NCI-H2029 treated with DMSO at 0.1 percent for 48 hours (cell line): ENCODE data around the gene TPRN.

Experiments used
- DNase-seq: peaks from one replicate; lab custom pipeline; 2025; lab: John Stamatoyannopoulos, UW

Gene TPRN

DNA sequence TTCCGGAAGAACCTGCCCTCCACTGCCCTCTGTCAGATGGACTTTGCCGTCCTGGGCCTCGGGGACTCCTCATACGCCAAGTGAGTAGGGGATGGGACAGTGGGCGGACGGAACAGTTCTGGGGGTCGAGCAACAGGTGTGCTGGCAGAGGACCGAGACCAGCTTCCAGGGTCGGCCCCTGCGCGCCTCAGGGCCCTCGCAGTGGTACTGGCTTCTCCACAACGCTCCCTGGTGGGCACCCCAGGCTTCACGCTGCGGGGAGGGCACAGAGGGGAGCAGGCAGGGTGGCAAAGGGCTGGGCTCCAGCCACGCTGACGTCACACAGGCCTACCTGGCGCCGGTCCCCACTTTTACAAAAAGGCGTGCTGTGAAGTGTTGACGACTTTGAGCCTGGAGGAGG lies 12.0 kb upstream of the TPRN start:
- DNase-seq: no peak

DNA sequence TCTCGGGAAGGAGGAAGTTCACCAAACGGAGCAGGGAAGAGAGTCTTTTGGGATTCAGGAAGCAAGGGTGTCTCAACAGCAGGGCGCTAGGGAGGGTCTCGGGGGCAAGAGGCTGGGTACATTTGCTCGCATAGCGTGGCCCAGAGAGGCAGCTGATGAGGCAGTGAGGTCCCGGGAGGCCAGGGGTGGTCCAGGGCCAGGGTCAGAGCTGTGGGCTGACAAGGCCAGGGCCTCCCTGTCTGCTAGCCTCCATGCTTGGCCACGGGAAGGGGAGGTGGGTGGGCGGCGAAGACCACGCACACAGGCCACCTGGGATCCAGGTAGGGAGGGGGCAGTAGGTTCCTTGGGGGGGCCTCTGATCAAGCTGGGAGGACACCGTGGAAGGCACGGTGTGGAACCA lies 11.0 kb upstream of the TPRN start:
- no peak for DNase-seq

DNA sequence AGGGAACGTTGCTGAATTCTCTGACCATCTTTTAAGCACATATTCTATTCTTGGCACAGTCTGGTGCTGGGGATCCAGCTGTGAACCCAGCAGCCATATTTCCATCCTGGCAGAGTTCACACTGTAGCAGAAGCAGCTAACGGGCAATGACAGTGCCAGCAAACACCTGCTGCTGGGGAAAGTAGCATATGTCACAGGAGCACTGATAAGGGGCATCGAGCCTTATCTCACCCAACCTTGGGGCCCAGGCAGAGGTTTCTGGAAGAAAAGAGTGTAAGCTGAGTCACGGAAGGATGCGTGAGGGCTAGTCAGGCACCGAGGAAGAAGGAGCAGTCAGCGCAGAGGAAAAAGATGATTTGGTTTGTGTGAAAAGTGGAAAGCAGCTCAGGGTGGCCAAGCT lies 6.1 kb upstream of the TPRN start:
- DNase-seq: no peak

DNA sequence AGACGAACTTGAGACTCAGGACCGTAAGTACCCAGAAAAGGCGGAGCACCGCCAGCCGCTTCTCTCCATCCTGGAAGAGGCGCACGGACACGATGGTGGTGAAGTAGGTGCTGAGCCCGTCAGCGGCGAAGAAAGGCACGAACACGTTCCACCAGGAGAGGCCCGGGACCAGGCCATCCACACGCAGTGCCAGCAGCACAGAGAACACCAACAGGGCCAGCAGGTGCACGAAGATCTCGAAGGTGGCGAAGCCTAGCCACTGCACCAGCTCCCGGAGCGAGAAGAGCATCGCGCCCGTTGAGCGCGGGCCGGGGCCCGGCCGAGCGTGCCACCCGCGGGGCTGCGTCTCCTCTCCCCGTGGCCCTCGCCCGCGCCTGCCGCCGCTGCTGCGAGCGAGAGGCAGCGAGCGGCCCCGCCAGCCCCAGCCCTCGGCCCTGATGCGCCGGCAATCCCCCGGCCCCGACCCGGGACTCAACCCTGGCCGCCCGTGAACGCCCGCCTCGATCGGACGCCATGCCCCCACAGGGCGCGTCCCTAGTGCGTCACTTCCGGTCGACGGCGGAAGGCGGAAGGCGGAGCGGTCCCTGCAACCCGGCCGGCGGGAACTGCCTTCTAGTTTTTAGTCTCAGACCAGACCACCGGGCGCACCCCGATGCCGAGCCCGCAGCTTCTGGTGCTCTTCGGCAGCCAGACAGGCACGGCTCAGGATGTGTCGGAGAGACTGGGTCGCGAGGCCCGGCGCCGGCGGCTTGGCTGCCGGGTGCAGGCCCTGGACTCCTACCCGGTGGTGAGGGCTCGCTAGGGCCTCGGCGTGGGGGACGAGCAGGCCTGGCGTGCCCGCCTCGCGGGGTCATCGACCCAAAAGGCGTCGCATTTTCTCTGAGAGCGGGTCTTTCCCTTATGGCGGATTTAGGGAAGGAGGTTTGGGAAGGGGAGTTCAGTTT lies 4.9 kb upstream of the TPRN start, which contains the start of the genes NDOR1 and TMEM203:
NDOR1 (plus strand) TSS at position 575 of the 944 bp plus-strand sequence; CDS start at position 653, 78 bp downstream.
TMEM203 (minus strand) TSS at position 523 of the 944 bp plus-strand sequence; CDS start at position 289, 234 bp downstream.
- DNase-seq: peak; percentile 34

GRCh38 chr9:137204731-137205125 lies 4.2 kb upstream of the TPRN start:
- no peak for DNase-seq

DNA sequence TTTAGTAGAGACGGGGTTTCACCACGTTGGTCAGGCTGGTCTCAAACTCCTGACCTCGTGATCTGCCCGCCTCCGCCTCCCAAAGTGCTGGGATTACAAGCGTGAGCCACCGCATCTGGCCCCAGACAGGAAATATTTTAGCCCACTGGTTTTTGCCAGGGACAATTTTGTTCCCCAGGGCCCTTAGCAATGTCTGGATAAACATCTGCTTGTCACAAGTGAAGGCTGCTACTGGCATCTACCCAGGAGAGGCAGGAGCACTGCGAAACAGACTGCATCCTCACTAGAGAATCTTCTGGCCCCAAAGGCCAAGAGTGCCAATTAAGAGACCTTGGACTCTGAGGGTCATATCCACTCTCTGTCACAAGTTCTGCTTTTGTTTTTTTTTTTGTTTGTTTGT lies 2.4 kb upstream of the TPRN start:
- DNase-seq: no peak

DNA sequence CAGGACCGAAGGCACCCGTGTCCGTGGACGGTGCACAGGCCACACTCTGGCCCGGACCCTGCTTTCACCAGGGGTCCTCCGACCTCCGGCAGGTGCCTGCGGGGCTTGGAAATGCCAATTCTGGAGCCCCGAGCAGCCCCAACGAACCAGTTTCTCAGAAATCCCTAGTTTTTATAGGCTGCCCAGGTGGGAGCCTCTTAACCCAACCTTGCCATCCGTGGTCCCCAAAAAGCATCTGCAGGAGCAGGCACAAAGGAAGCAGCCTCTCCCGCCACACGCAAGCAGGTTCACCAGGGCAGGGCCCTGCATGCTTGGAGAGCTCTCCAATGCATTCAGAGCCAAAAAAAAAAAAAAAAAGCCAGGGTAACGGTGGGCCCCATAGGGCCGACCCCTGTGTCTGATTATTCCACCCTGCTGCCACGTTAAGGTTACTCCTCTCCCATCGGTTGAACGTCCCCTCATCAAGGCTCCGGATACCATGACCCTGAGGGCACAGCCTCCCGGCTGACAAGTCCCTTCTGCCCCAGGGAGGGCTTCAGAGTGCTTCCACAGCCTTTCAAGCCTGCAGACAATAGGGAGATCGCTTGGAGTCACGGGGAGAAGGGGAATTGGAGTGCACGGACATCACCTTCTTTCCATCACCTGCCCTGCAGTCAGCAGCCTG lies 796 bp upstream of the TPRN start:
- no peak for DNase-seq

DNA sequence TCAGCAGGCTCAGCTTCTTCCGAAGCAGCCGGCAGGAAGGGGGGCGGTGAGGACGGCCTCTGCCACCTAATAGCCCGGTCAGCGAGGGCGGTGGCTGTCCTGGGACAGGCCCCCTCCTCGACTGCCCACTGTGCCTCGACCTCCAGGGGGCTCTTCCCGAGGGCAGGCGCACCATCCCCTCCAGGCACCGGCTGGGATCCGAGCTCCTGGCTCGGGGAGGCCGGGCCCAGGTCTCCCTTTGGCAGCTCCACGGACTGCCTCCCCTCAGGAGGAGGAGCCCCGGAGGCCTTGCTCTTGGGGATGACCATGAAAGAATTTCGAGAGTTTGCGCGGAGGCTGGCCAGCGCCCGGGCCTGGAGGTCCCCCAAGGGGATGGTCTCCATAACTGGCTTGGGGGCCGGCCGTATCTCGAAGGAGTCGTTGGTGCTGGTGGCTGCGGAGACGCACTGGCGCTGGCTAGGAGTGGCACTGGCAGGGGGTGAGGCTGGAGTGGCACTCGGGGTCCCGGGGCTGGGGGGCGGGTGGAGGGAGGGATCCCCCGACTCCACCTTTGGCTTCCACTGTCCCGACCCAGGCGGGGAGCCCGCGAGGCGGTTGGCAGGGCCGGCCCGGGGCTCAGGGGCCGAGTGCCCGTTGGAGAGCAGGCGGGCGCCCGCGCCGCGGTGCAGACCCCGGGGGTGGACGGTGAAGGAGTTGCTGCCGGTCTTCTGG lies 975 bp downstream of the TPRN start:
- DNase-seq: no peak

- no peak for DNase-seq
Observed at GRCh38 chr9:137198902-137199283, 1.6 kb downstream of the TPRN start.

- no peak for DNase-seq
Observed at GRCh38 chr9:137198051-137198901, 2.3 kb downstream of the TPRN start.

DNA sequence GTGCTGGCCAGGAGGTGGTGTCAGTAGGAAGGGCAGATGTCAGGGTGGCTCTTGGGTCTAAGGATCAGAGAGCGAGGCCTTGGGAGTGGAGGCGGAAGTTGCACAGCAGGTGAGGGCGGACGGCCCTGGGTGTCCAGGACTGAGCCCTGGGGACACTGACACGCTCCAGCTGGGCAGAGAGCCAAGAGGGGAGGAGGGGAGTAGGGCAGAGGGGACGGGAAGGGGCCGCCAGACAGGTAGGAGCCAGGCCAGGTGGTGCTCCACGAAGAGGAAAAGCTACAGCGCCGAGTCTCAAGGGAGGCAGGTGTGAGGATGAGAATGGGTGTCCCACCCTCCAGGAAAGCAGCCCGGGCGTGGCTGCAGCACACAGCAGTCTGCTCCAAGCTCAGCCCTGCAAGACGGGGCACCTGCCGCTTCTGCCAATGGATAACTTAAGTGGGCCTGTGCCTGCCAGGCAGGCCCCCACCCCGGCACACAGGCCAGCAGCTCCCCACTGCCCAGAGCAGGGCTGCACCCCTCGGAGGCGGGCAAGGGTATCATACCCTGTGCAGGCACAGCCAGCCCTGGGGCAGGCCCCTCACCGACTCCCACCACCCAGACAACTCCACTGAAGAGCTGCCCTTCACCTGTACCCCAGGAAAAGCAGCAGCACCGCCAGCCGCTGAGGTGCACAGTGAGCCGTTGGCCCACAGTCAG lies 4.9 kb downstream of the TPRN start:
- DNase-seq: peak; percentile 93

DNA sequence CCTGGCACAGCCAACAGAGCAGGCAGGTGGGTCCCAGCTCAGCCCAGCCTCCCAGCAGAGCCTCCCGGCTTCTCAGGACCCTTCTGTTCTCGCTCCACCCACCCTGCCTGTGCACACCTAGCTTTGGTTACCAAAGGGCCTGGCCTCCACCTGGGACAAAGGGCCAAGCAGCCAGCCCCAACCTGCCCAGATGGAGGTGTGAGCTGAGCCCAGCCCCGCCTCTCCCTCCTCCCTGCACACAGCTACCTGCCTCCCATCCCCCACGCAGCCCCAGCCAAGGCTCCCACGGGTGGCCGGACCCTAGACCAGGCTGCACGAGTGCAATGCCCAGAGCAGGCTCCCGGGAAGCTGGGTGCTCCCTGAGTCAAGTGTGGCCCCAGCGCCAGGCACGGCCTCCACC lies 5.6 kb downstream of the TPRN start:
- peak; percentile 27 for DNase-seq

DNA sequence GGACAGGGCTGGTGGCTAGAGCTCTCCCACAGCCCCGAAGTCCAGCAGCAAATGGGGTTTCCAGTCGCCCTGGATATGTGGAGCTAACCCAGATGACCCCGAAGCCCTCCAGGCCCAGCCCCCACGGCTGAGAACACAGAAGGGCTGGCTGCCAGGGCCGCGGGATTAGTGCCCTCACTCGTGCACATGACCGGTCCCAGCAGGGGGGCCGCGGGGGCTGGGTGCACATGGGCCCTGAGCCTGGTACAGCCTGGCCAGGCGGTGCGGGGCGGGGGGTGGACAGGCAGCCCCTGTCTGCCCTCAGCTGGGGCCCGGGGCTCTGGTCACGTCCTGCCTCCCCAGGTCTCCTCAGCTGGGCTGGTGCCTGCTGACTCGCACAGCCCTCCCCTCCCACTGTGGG lies 6.2 kb downstream of the TPRN start:
- DNase-seq: no peak

- DNase-seq: no peak
Observed at GRCh38 chr9:137193771-137194170, 6.8 kb downstream of the TPRN start.

DNA sequence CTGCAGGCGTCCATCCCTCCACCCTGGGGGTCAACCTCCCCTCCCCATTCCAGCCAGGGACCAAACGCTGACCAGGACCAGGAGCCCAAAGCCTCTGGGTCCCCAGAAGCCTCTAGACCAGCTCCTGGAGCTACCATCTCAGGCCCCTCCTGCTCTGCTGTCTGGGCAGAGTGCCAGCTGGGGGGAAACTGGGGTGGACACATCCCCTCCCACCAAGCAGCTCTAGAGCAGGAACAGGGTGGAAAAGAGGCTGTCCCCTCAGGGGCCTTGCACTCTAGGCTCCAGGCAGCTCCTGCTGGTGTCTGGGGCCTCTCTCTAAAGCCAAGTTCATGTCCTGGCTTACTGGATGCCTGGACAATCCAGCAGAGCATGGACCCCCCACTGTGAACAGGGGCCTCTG lies 7.7 kb downstream of the TPRN start:
- DNase-seq: no peak

DNA sequence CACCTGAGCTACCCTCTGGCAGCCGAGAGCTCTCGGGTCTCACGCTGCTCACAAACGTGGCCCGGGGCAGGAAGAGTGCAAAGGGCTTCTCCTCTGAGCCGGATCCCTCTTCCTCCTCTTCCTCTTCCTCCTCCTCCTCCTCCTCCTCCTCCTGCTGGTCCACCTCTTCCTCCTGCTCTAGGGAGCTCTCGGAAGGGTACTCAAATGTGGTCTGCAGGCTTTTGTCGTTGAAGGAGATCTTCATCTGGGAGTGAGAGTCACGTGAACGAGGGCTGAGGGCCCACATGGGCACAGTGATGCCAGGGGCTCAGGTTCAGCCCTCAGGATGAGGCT lies 8.1 kb downstream of the TPRN start:
- DNase-seq: no peak

- DNase-seq: no peak
Observed at GRCh38 chr9:137191691-137192447, 8.7 kb downstream of the TPRN start.

- DNase-seq: no peak
Observed at GRCh38 chr9:137191245-137191644, 9.3 kb downstream of the TPRN start.

DNA sequence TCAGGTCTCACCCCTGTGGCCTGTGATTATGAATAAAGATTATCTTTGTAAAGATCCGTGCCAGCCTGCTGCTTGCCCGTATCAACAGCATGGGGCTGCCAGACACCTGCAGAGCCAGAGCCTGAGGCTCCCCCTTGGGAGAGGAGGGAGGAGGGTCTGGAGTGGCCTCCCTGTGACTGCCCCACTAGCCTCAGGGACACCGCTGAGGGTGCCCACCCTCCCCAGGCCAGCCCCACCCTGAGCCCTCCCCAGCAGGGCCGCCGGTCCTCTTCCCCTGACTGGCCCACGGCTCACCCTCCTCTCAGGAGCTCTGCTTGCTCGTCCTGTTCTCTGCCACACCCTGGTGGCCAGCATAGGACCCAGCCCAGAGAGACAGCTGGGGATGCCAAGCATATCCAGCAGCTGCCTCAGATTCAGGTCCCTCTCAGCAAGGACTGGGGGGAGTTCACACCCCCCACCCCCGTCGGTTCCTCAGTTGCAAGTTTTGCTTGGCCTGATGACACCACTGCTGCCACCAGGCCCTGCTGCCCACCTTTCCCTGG lies 10.2 kb downstream of the TPRN start:
- no peak for DNase-seq
